NCI-H526 treated with DMSO at 0.1 percent for 48 hours (cell line): Measurements from ENCODE around the gene ZSCAN5B.
"Not testable (repeated sequence)": the region's sequence is repeated elsewhere in the genome, so short reads cannot be mapped to it uniquely, and the experiment has no call there.

ENCODE experiments used
- DNase-seq: peaks from one replicate; lab custom pipeline; 2025; lab: John Stamatoyannopoulos, UW

ZSCAN5B gene

GRCh38 chr19:56176310-56176709, 21.3 kb downstream of the ZSCAN5B start:
- not testable (repeated sequence) for DNase-seq

- DNase-seq, result not testable (repeated sequence)
Observed at GRCh38 chr19:56175861-56176307, 21.7 kb downstream of the ZSCAN5B start, which contains the start of gene GALP. Gene GALP (plus strand): TSS chr19:56176008. CDS start chr19:56177109, 1,101 bp downstream.

- no peak for DNase-seq
Observed at GRCh38 chr19:56174550-56174949, 23.0 kb downstream of the ZSCAN5B start.

GRCh38 chr19:56174086-56174485, 23.5 kb downstream of the ZSCAN5B start:
- DNase-seq, result no peak

- no peak for DNase-seq
Observed at GRCh38 chr19:56170261-56170660, 27.3 kb downstream of the ZSCAN5B start.

- DNase-seq, result no peak
Observed at GRCh38 chr19:56167064-56167578, 30.5 kb downstream of the ZSCAN5B start.

GRCh38 chr19:56163097-56163496, 34.5 kb downstream of the ZSCAN5B start:
- DNase-seq, result no peak

- no peak for DNase-seq
Observed at GRCh38 chr19:56162258-56162657, 35.3 kb downstream of the ZSCAN5B start.

GRCh38 chr19:56161534-56161933, 36.0 kb downstream of the ZSCAN5B start:
- DNase-seq, result no peak

GRCh38 chr19:56159622-56160271, 37.8 kb downstream of the ZSCAN5B start:
- no peak for DNase-seq

- DNase-seq, result no peak
Observed at GRCh38 chr19:56159009-56159559, 38.5 kb downstream of the ZSCAN5B start.

- DNase-seq, result no peak
Observed at GRCh38 chr19:56158170-56158757, 39.3 kb downstream of the ZSCAN5B start.

GRCh38 chr19:56156768-56157167, 40.8 kb downstream of the ZSCAN5B start:
- DNase-seq, result no peak

GRCh38 chr19:56155124-56155687, 42.4 kb downstream of the ZSCAN5B start:
- no peak for DNase-seq

- no peak for DNase-seq
Observed at GRCh38 chr19:56153507-56153906, 44.1 kb downstream of the ZSCAN5B start.

GRCh38 chr19:56152644-56153043, 44.9 kb downstream of the ZSCAN5B start:
- no peak for DNase-seq

- no peak for DNase-seq
Observed at GRCh38 chr19:56150358-56150757, 47.2 kb downstream of the ZSCAN5B start.

GRCh38 chr19:56149656-56150038, 47.9 kb downstream of the ZSCAN5B start:
- DNase-seq, result no peak

GRCh38 chr19:56148955-56149655, 48.5 kb downstream of the ZSCAN5B start:
- DNase-seq, result not testable (repeated sequence)

- no peak for DNase-seq
Observed at GRCh38 chr19:56148096-56148495, 49.5 kb downstream of the ZSCAN5B start.

GRCh38 chr19:56147307-56147706, 50.3 kb downstream of the ZSCAN5B start:
- no peak for DNase-seq

GRCh38 chr19:56146904-56147303, 50.7 kb downstream of the ZSCAN5B start:
- DNase-seq, result no peak
